Upper lobe of right lung (tissue), 1 donor: Measurements from ENCODE around the gene DMRTC2. TPM values are rescaled to one million over a fixed set of nuclear protein-coding genes. Genes with fewer than 3 reads are reported as not detected.
A peak's percentile ranks its signal among the peaks of the same experiment; 100 is the strongest.

Source experiments
- ATAC-seq: fragments of 200-7000 bp; cut with Tn5 transposase; one replicate; pipeline ENCODE4 v1.9.1; 2020; ENCODE audit warnings: mild to moderate bottlenecking, moderate library complexity
- DNase-seq: peaks from one replicate; pipeline ENCODE4 v3.0.0-alpha.2; 2020
- H3K27ac ChIP-seq: fragments of 200-600 bp; one replicate; pipeline ENCODE4 v1.8.0; 2022
- H3K27me3 ChIP-seq: fragments of 200-600 bp; one replicate; pipeline ENCODE4 v1.8.0; 2022; ENCODE audit warnings: mild to moderate bottlenecking
- H3K36me3 ChIP-seq: fragments of 200-600 bp; one replicate; pipeline ENCODE4 v1.8.0; 2022
- H3K4me1 ChIP-seq: fragments of 200-600 bp; one replicate; pipeline ENCODE4 v1.8.0; 2022
- H3K4me3 ChIP-seq: fragments of 200-600 bp; one replicate; pipeline ENCODE4 v1.8.0; 2022; ENCODE audit warnings: mild to moderate bottlenecking
- H3K9me3 ChIP-seq: fragments of 200-600 bp; one replicate; pipeline ENCODE4 v1.8.0; 2022
- intact Hi-C: fragments of 100-400 bp; cut with DNase I; formaldehyde crosslinking; loops from one replicate; pipeline ENCODE4 v1.11.0; 2022
- total RNA-seq: library from RNA; stranded (reverse); fragmentation: NEBNext Ultra II Directional; extraction: Animal tissue kit (Norgen Biotek cat#: 25700); gene quantifications from one replicate; pipeline ENCODE4 v1.2.1, GENCODE V29; 2021
- TF ChIP-seq, protein P1 (sequence below): fragments of 200-600 bp; IDR thresholded peaks from one replicate; pipeline ENCODE4 v1.8.0; 2022; ENCODE audit warnings: antibody characterized with exemption
- donor health status: DM: no; HTN: yes; CAD: no; lungs with severe emphysema.

The DMRTC2 gene
- total RNA-seq, 1 donor from 2014 or later: not detected

DNA sequence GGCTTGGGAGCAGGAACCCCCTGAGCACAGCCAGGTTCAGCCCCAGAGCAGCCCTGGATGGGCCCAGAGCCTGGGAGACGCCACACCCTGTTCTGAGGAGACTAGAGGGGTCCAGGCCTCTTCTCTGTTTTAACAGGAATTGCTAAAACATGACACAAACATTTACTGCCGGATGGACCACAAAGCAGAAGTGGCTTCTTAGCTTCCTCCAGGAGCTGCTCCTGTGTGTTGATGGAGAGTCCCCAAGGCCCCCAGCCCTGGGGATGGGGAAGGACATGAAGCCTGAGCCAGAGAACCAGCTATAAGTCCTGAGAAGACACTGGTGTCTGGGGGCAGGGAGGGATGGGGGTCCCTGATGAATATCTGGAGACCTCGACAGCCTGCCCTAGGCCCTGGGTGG is 33.8 kb upstream of the DMRTC2 start:
- intact Hi-C loops: no loop called here
- H3K27ac ChIP-seq: no peak overlapping the region
- no peak overlapping the region for H3K4me3 ChIP-seq
- TF ChIP-seq, protein P1, sequence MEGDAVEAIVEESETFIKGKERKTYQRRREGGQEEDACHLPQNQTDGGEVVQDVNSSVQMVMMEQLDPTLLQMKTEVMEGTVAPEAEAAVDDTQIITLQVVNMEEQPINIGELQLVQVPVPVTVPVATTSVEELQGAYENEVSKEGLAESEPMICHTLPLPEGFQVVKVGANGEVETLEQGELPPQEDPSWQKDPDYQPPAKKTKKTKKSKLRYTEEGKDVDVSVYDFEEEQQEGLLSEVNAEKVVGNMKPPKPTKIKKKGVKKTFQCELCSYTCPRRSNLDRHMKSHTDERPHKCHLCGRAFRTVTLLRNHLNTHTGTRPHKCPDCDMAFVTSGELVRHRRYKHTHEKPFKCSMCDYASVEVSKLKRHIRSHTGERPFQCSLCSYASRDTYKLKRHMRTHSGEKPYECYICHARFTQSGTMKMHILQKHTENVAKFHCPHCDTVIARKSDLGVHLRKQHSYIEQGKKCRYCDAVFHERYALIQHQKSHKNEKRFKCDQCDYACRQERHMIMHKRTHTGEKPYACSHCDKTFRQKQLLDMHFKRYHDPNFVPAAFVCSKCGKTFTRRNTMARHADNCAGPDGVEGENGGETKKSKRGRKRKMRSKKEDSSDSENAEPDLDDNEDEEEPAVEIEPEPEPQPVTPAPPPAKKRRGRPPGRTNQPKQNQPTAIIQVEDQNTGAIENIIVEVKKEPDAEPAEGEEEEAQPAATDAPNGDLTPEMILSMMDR: no peak
- H3K36me3 ChIP-seq: no peaks in the 10 kb centered on the region
- DNase-seq: no peak
- ATAC-seq: peak; percentile 74
- no peaks in the 10 kb centered on the region for H3K9me3 ChIP-seq
- H3K4me1 ChIP-seq: no peaks in the 10 kb centered on the region
- no peaks in the 10 kb centered on the region for H3K27me3 ChIP-seq

DNA sequence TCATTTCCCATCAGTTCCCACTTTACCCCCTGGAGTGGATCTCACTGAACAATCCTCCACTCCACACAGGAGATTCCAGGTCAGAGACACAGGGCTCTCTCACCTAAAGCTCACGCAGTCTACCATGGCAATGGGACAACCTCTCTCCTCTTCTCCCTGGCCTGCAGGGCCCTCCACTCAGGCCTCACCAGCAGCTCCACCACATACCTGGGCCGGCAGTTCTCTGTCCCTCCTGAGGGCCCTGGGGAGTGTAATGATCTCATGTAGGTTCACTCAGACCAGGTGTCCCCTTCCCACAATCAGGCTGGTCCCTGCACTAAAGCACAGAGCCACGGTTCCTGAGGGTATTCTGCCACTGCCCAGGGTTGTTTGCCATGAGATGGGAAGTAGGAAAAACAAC is 32.9 kb upstream of the DMRTC2 start:
- Histone ChIP-seq H3K9me3 (no peaks in the 10 kb centered on the region), H3K4me1 (no peaks in the 10 kb centered on the region), H3K27ac (no peak overlapping the region), H3K36me3 (no peaks in the 10 kb centered on the region), H3K27me3 (no peaks in the 10 kb centered on the region), H3K4me3 (no peak overlapping the region)
- ATAC-seq: no peak
- peak; percentile 44 for DNase-seq
- TF ChIP-seq, protein P1: no peak
- intact Hi-C loops: no loop called here

DNA sequence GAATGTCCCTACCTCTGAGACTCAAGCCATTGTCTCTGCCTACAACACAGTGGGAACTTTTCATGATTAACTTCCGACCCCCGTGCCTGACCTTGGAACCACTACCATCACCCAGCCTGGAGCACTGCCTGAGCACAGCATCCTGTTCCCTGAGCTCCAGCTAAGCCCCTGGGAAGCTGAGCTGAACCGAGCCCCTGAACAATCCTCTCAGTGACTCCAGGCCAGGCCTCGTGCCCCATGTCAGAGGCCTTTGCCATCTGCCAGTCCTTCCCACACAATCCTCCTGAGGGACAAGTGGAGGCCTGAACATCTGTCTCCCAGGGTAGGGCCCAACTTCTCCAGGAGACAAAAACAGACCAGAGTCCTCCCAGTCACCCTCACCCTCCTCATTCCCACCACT is 30.9 kb upstream of the DMRTC2 start:
- DNase-seq (peak; percentile 26), ATAC-seq (no peak)
- Histone ChIP-seq H3K27me3 (no peaks in the 10 kb centered on the region), H3K27ac (no peak overlapping the region), H3K4me3 (no peak overlapping the region), H3K36me3 (no peaks in the 10 kb centered on the region), H3K9me3 (no peaks in the 10 kb centered on the region), H3K4me1 (no peaks in the 10 kb centered on the region)
- intact Hi-C loops: no loop called here
- TF ChIP-seq, protein P1: no peak

DNA sequence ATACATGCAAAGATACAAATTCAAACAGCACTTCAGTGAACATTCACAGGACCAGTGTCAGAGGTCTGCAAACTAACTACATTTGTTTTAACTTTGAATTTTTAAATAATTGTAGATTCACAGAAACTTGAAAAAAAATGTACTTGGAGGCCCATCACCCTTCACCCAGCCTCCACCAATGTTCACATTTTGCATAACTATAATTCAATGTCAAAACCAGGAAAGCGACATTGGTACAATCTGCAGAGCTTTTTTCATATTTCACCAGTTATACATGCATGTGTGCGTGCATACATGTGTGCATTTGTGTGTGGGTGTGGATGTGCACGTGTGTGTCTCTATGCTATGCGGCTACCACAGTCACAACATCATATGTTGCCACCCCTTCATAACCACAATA is 29.5 kb upstream of the DMRTC2 start:
- DNase-seq: no peak
- H3K4me1 ChIP-seq: no peaks in the 10 kb centered on the region
- no peak overlapping the region for H3K27ac ChIP-seq
- no peaks in the 10 kb centered on the region for H3K9me3 ChIP-seq
- no peaks in the 10 kb centered on the region for H3K27me3 ChIP-seq
- H3K4me3 ChIP-seq: no peak overlapping the region
- ATAC-seq: no peak
- H3K36me3 ChIP-seq: no peaks in the 10 kb centered on the region
- intact Hi-C loops: no loop called here
- TF ChIP-seq, protein P1: no peak

DNA sequence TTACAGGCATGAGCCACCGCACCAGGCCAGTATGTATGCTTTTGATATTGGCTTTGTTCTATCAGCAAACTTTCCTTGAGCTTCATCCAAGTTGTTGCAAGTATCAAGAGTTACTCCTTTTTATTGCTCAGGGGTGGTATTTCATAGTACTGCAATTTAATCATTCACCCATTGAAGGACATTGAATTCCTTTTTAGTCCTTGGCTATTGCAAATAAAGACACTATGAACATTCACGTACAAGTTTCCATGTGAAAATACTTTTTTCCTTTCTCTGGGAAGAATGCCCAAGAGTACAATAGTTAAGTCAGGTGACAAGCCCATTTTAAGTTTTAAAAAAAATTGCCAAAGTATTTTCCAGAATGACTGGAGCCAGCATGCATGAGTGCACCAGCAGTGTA is 28.1 kb upstream of the DMRTC2 start:
- Histone ChIP-seq H3K9me3 (no peaks in the 10 kb centered on the region), H3K4me3 (no peak overlapping the region), H3K4me1 (no peaks in the 10 kb centered on the region), H3K27ac (no peak overlapping the region), H3K27me3 (peaks cover 6% of the 10 kb centered on the region), H3K36me3 (no peaks in the 10 kb centered on the region)
- TF ChIP-seq, protein P1: no peak
- ATAC-seq: no peak
- no peak for DNase-seq
- intact Hi-C loops: no loop called here
